Esophagus muscularis mucosa (tissue), 4 donors: ENCODE data around the gene SDHB. TPM values are rescaled to one million over a fixed set of nuclear protein-coding genes. Genes with fewer than 3 reads are reported as not detected.

Experiments
- DNase-seq: peaks from one replicate; pipeline ENCODE4 v3.0.0-alpha.2; 2017; ENCODE audit errors: extremely low spot score
- H3K27ac ChIP-seq, 4 donors: fragments of 200-600 bp; sonication (generic); replicated peaks in 1 of 4; 1 replicate in 3 of 4; 2 replicates in 1 of 4; pipeline ENCODE4 v1.5.1; 2016 to 2019; ENCODE audit warnings: mild to moderate bottlenecking in 1 of 4
- H3K27me3 ChIP-seq, 4 donors: fragments of 200-600 bp; sonication (generic); one replicate each; pipeline versions ENCODE4 v1.5.1 to v1.6.0; 2016 to 2019
- H3K36me3 ChIP-seq, 4 donors: fragments of 200-600 bp; sonication (generic); one replicate each; pipeline ENCODE4 v1.5.1; 2016 to 2019
- H3K4me1 ChIP-seq, 4 donors: fragments of 200-600 bp; sonication (generic); one replicate each; pipeline ENCODE4 v1.5.1; 2016 to 2019
- H3K4me3 ChIP-seq, 4 donors: fragments of 200-600 bp; sonication (generic); 1 replicate in 2 of 4; 2 replicates in 2 of 4; pipeline ENCODE4 v1.5.1; 2016 to 2019; ENCODE audit warnings: mild to moderate bottlenecking in 4 of 4, moderate library complexity in 1 of 4
- H3K9me3 ChIP-seq, 4 donors: fragments of 200-600 bp; sonication (generic); 1 replicate in 3 of 4; 2 replicates in 1 of 4; pipeline ENCODE4 v1.5.1; 2016 to 2019
- EP300 ChIP-seq: sonication (generic); formaldehyde crosslinking; IDR thresholded peaks from one replicate; pipeline ENCODE4 v1.6.1; 2017; ENCODE audit warnings: antibody characterized with exemption
- POLR2A ChIP-seq: fragments of 450-650 bp; IDR thresholded peaks from one replicate; pipeline ENCODE4 v1.6.1; 2017; ENCODE audit warnings: antibody characterized with exemption, moderate library complexity, mild to moderate bottlenecking, low read depth
- POLR2AphosphoS5 ChIP-seq, 2 donors: sonication (generic); formaldehyde crosslinking; IDR thresholded peaks; one replicate each; pipeline ENCODE4 v1.6.1; 2017; ENCODE audit warnings: antibody characterized with exemption in 2 of 2
- WGBS: methylation state at CpG from one replicate; pipeline ENCODE4 v1.1.5; 2018; 5-methylcytosine and 5-hydroxymethylcytosine counted together
- intact Hi-C: fragments of 100-400 bp; cut with DNase I; formaldehyde crosslinking; loops from one replicate; pipeline ENCODE4 v1.15.1; 2023
- total RNA-seq, 4 donors: library from RNA; depleted of rRNA; stranded (reverse); fragments of >200 nt; gene quantifications; one replicate each; pipeline versions ENCODE4 v1.1.0 to v1.2.1, GENCODE V29; 2016
- TF ChIP-seq, protein P1 (sequence below), 3 experiments: fragments of 200-600 bp in 2 of 3; fragments of 450-650 bp in 1 of 3; sonication (generic) in 2 of 3; IDR thresholded peaks; one replicate each; pipeline ENCODE4 v1.5.1; 2017 to 2019; ENCODE audit warnings: antibody characterized with exemption in 3 of 3, mild to moderate bottlenecking in 2 of 3, moderate library complexity in 1 of 3

The SDHB gene
- total RNA-seq, 4 donors from 2014 or later, result 95.4 to 129 (median 120) TPM

- intact Hi-C loops, result no loop called here
- Histone ChIP-seq H3K9me3 (no peaks in the 10 kb centered on the region), H3K36me3 (peaks cover 37 to 44% (median 38%) of the 10 kb centered on the region in 4 donors), H3K27me3 (no peaks in the 10 kb centered on the region), H3K4me3 (no peak overlapping the region), H3K27ac (no peak overlapping the region), H3K4me1 (peaks cover 8 to 10% (median 9%) of the 10 kb centered on the region in 4 donors)
- WGBS, result 67% methylated on average over 5 of the region's 5 CpGs
- DNase-seq, result no peak
- TF ChIP-seq POLR2AphosphoS5 (IDR thresholded peaks at IDR 0.05) (no peak), POLR2A (no peak), EP300 (no peak)
- TF ChIP-seq, protein P1, sequence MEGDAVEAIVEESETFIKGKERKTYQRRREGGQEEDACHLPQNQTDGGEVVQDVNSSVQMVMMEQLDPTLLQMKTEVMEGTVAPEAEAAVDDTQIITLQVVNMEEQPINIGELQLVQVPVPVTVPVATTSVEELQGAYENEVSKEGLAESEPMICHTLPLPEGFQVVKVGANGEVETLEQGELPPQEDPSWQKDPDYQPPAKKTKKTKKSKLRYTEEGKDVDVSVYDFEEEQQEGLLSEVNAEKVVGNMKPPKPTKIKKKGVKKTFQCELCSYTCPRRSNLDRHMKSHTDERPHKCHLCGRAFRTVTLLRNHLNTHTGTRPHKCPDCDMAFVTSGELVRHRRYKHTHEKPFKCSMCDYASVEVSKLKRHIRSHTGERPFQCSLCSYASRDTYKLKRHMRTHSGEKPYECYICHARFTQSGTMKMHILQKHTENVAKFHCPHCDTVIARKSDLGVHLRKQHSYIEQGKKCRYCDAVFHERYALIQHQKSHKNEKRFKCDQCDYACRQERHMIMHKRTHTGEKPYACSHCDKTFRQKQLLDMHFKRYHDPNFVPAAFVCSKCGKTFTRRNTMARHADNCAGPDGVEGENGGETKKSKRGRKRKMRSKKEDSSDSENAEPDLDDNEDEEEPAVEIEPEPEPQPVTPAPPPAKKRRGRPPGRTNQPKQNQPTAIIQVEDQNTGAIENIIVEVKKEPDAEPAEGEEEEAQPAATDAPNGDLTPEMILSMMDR (IDR thresholded peaks at IDR 0.05), result no peak
Measured at GRCh38 chr1:17016317-17016661, 37.5 kb downstream of the SDHB start.

DNA sequence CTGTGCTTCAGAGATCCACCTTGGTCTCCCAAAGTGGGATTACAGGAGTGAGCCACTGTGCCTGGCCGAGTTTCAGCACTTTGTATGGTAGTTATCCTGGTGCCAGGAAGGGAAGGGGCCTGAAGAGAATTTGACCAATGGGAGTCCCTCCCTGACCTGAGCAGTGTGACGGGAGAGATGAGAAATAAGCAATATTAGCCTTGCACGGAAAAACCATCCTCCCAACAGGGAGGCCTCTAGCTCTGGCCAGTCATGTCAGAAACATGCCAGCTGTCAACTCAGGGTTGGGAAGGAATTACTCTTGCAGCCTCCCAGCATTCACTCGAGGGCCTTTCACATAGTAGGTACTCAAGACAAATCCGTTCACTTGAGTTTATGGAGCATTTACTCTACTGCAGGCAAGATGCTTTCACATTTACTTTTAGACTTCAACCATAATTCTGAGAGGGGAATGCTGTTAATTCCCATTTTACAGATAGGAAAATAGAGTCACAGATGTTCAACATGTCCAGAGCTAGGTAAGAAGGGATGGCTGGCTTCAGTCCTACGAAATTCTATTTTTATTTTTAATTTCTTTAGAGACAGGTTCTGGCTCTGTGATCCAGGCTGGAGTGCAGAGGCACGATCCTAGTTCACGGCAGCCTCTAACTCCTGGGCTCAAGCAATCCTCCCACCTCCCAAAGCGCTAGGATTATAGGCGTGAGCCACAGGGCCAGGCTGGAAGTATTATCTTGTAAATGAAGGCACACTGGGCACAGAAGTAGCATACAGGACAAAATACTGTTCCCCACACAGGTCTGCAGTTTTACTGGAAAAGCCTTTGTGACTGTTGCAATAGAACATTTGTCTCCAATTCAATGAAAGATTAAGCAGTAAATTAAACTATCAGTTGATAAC lies 38.9 kb downstream of the SDHB start:
- H3K4me3 ChIP-seq, result no peak overlapping the region
- intact Hi-C loops, result loop anchor here (5.0 kb wide), 1 partner anchor 32 kb away; no protein-coding TSS in a partner anchor
- 62% methylated on average over 10 of the region's 10 CpGs for WGBS
- H3K4me1 ChIP-seq, result peaks cover 21 to 23% (median 22%) of the 10 kb centered on the region in 4 donors
- DNase-seq, result no peak
- no peak for TF ChIP-seq POLR2AphosphoS5 (IDR thresholded peaks at IDR 0.05)
- no peak for TF ChIP-seq EP300
- TF ChIP-seq, protein P1 (IDR thresholded peaks at IDR 0.05), result no peak
- TF ChIP-seq POLR2A, result no peak
- H3K36me3 ChIP-seq, result peaks cover 24 to 30% (median 25%) of the 10 kb centered on the region in 4 donors
- H3K27ac ChIP-seq, result no peak overlapping the region
- no peaks in the 10 kb centered on the region for H3K27me3 ChIP-seq
- no peaks in the 10 kb centered on the region for H3K9me3 ChIP-seq

DNA sequence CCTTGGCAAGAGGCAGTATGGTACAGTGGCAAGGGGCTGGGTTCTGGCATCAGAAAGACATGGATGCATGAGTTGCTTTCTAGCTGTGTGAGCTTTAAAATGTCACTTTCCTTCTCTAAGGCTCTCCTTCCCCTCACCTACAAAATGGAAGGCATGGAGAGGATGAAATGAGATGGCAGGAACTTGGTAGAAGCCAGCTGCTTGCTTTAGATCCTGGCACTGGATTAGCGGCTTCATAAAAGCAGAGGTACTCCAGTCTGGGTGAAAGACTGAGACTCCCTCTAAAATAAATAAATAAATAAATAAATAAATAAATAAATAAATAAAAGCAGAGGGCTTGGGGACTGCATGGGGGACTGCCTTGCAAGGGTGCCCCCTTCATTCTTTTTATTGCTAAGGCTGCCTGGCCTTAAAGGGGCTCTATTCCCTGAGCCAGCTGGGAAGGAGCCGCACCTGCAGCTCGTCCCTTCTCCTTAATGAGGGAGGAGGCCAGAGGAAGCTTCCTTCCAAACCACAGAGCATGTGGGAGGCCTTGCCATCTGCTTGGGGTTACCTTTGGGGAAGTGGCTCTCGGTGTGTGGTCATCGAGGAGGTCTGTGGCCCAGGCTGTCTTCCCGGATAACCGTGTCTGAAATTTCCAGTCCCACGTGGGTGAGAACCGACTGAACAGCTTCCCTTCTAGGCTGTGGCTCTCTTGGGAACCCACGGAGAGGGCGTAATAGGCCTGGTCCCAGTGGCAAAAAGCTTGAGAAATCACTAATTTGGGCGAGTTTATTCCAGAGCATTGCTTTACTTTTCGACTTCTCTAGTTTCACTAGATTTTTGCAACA lies 40.1 kb downstream of the SDHB start:
- no peaks in the 10 kb centered on the region for H3K9me3 ChIP-seq
- H3K27me3 ChIP-seq, result no peaks in the 10 kb centered on the region
- no peak overlapping the region for H3K4me3 ChIP-seq
- peaks cover 27 to 30% (median 29%) of the 10 kb centered on the region in 4 donors for H3K4me1 ChIP-seq
- intact Hi-C loops, result loop anchor here (5.0 kb wide), 1 partner anchor 34 kb away; no protein-coding TSS in a partner anchor
- no peak for DNase-seq
- 80% methylated on average over 13 of the region's 13 CpGs for WGBS
- H3K27ac ChIP-seq, result no peak overlapping the region
- peaks cover 12 to 18% (median 13%) of the 10 kb centered on the region in 4 donors for H3K36me3 ChIP-seq
- TF ChIP-seq POLR2AphosphoS5 (IDR thresholded peaks at IDR 0.05), result no peak
- TF ChIP-seq, protein P1 (IDR thresholded peaks at IDR 0.05), result no peak

DNA sequence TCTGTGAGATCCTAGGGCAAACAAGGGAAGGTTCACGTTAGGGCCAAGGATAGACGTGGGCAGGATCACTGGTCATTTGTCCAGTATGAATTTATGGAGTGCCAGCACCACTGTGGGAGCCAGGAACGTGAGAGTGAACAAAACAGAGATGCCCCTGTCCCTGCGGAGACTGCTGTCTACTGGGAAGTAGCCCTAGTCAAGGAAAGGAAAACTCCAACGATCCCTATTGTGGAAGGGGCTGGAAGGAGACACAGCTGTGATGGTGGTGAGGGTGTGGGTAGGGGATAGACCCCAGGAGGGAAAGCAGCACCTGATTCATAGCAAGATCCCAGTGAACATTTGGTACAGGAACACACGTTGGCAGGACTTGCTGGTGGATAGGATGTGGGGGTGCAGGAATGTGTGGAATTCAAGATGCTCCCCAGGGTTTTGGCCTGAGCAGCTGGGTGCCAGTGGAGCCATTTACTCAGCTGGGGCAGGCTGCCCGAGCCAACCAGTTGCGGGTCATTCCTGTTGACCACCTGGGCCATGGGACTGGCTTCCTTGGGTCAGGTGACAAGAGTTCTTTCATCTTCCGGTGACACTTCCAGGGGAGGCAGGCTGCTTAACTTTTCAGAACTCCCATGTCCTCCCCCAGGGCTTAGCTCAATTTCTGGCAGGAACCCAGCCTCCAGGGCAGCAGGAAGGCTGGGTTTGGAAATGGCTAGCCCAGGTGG lies 40.9 kb downstream of the SDHB start:
- DNase-seq, result no peak
- no peaks in the 10 kb centered on the region for H3K27me3 ChIP-seq
- intact Hi-C loops, result loop anchor here (5.0 kb wide), 1 partner anchor 34 kb away; no protein-coding TSS in a partner anchor
- H3K4me3 ChIP-seq, result no peak overlapping the region
- TF ChIP-seq, protein P1 (IDR thresholded peaks at IDR 0.05), result no peak
- TF ChIP-seq EP300 (no peak), POLR2AphosphoS5 (IDR thresholded peaks at IDR 0.05) (no peak), POLR2A (no peak)
- H3K4me1 ChIP-seq, result peaks cover 27 to 30% (median 29%) of the 10 kb centered on the region in 4 donors
- 57% methylated on average over 7 of the region's 9 CpGs for WGBS
- H3K9me3 ChIP-seq, result no peaks in the 10 kb centered on the region
- peaks cover 4 to 10% (median 5%) of the 10 kb centered on the region in 4 donors for H3K36me3 ChIP-seq
- H3K27ac ChIP-seq, result no peak overlapping the region
